Measurements from ENCODE around the gene TAC4. TPM values are rescaled to one million over a fixed set of nuclear protein-coding genes. Genes with fewer than 3 reads are reported as not detected.
A peak's percentile ranks its signal among the peaks of the same experiment; 100 is the strongest.

The TAC4 gene
- total and polyA plus RNA-seq, 9 of the 15 experiments (the other 6 are each of a cell fraction or from before 2014, with no cell fraction given): 0.17 TPM; not detected in 8

DNA sequence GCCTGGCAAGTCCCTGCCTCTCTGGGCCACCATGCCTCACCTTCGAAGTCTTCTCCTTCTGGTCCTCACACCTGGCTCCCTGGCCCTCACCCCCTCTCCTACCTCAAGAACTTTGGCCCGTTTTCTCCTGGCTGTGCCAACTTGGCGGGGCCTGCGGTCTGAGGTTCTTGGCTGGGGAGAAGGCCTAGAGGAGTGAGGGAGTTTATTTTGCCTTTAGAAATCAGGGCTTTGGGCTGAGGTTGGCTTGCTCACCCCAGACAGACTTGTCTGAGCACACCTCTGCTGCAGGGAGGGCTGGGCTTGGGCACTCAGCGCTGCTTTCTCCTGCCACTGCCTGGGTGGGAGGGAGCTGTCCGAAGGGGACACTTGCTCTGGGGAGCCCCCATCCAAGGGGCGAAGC lies 23.3 kb upstream of the TAC4 start:
- Histone ChIP-seq H3K36me3 (ENCODE audit: control insufficient read depth, insufficient read depth, low read length) (no peaks in the 10 kb centered on the region), H3K4me2 (ENCODE audit: insufficient read depth, low read length) (no peak overlapping the region), H4K20me1 (replicated peaks; ENCODE audit: control insufficient read depth, insufficient read depth, low read length) (peaks cover 8% of the 10 kb centered on the region; the same call in 1 of the 2 replicates), H3K27me3 (ENCODE audit: control insufficient read depth in 2 of 2, insufficient read depth in 2 of 2, low read length in 2 of 2) (peaks cover 2 to 43% of the 10 kb centered on the region in 2 experiments; a peak in 4 of 5 replicates), H3K9me1 (ENCODE audit: control insufficient read depth, insufficient read depth, low read length) (no peaks in the 10 kb centered on the region), H3K4me3 (no peak overlapping the region), H3K9me3 (replicated peaks; ENCODE audit: control insufficient read depth, insufficient read depth, low read depth, low read length) (no peaks in the 10 kb centered on the region), H3K27ac (ENCODE audit: extremely low read depth, low read depth, low read length) (no peak overlapping the region), H3K4me1 (replicated peaks in 1 of 2; ENCODE audit: control insufficient read depth in 2 of 2, insufficient read depth in 2 of 2, low read length in 2 of 2) (peaks cover 0 to 4% of the 10 kb centered on the region in 2 experiments; a peak in 3 of 5 replicates), H3K9ac (ENCODE audit: insufficient read depth in 1 of 2, low read depth in 2 of 2, low read length in 2 of 2) (0 out of 4 replicates have a peak overlapping the region, but pooled peaks of 1 of the 2 experiments have one; percentile 26), H3K79me2 (ENCODE audit: control insufficient read depth, insufficient read depth, low read length) (no peaks in the 10 kb centered on the region), H2AFZ (ENCODE audit: low read depth, low read length) (no peak overlapping the region)
- no peak for ATAC-seq
- 3% methylated on average over 7 of the region's 7 CpGs for WGBS (ENCODE audit: insufficient coverage, low coverage, missing lambda C conversion rate)
- in situ Hi-C loops (cut with MboI): no loop called here
- CTCF ChIA-PET (ENCODE audit: low intra/inter-chr PET ratio): no interaction called here
- DNase-seq (ENCODE audit: extremely low read depth in 1 of 4, low spot score in 3 of 4): no peak
- TF ChIP-seq EHMT2 (IDR thresholded peaks at IDR 0.05) (no peak), SOX6 (IDR thresholded peaks at IDR 0.05) (no peak), ZNF347 (CRISPR knock-in tag; IDR thresholded peaks at IDR 0.05; ENCODE audit: low read depth) (no peak), ATF2 (CRISPR knock-in tag; IDR thresholded peaks at IDR 0.05) (no peak), LCOR (CRISPR knock-in tag; IDR thresholded peaks at IDR 0.05) (no peak), ESRRA (IDR thresholded peaks at IDR 0.05; ENCODE audit: borderline replicate concordance, low read depth) (no peak), ZNF79 (CRISPR knock-in tag; IDR thresholded peaks at IDR 0.05; ENCODE audit: low read depth) (no peak)
- no TSS peak for BruUV-seq (replicated peaks)
- no peak for FAIRE-seq
- POLR2A ChIA-PET: no interaction called here
- intact Hi-C loops (cut with micrococcal nuclease): no loop called here

Measured in K562 (cell line).